Glomerular visceral epithelial cell (primary cell): Measurements from ENCODE around the gene VWA3A.
"Not testable (repeated sequence)": the region's sequence is repeated elsewhere in the genome, so short reads cannot be mapped to it uniquely, and the experiment has no call there.

Experiments used
- DNase-seq: peaks from one replicate; pipeline ENCODE4 v3.0.0-alpha.2; 2016; ENCODE audit errors: extremely low spot score

The VWA3A gene

DNA sequence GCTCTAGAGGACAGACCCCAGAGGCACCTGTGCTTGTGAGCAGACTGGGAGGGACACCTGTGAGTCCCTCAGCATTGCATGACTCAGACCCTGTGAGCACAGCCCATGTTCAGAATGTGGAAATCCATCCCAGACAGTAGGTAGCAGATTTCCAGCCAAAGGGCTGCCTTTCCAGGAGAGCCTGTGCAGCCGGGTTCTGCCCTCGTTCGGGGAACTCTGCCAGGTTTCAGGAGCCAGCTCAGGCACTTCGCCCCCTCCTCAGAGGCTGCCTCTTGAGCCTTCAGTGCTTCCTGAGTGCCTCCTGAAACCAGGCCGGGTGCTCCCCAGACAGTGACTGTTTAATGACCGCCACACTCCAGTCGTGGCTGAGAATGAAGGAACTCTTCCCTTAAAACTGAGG is 46.7 kb downstream of the VWA3A start:
- no peak for DNase-seq

- DNase-seq = no peak
These were observed 47.4 kb downstream of the VWA3A start for GRCh38 chr16:22139732-22140131.

GRCh38 chr16:22141767-22142166 is 49.4 kb downstream of the VWA3A start:
- no peak for DNase-seq

GRCh38 chr16:22144520-22144919 is 52.2 kb downstream of the VWA3A start:
- DNase-seq = no peak

GRCh38 chr16:22147853-22148252 is 55.5 kb downstream of the VWA3A start:
- no peak for DNase-seq

DNA sequence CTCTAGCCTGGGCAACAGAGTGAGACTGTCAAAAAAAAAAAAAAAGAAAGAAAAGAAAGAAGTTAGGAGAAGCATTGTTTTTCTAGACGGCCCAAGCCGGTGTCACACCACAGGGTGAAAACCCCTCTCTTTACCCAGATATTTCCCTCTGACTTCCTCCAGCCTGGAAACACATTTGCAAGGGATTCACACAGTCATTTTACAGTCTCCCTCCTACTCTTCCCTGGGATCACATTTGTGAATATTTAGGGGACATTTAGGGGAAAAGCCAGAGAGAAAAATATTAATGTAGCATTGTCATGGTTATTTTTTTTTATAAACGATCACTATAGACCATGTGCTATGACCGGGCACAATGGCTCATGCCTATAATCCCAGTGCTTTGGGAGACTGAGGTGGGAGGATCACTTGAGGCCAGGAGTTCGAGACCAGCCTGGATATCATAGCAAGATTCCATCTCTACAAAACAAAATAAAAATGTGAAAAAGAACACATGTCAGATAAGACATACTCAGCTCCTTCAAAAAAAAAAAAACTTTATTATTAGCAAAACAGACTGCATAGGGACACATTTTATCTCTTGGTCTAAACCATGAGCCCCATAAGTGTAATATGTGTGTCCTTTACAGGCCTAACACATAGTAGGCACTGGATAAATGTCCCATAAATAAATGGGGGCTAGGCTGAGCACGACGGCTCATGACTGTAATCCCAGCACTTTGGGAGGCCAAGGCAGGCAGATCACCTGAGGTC is 59.1 kb downstream of the VWA3A start:
- DNase-seq = no peak

- no peak for DNase-seq
These were observed 60.0 kb downstream of the VWA3A start for GRCh38 chr16:22152316-22152715.

DNA sequence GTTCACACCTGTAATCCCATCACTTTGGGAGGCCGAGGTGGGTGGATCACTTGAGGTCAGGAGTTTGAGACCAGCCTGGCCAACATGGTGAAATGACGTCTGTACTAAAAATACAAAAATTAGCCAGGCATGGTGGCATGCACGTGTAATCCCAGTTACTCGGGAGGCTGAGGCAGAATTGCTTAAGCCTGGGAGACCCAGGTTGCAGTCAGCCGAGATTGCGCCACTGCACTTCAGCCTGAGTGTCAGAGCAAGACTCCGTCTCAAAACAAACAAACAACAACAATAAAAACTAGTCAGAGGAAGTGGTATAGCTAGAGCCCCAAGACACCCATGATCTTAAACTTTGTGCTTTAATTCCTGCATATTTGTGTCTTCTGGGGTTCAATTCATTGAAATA is 60.7 kb downstream of the VWA3A start:
- DNase-seq = not testable (repeated sequence)

DNA sequence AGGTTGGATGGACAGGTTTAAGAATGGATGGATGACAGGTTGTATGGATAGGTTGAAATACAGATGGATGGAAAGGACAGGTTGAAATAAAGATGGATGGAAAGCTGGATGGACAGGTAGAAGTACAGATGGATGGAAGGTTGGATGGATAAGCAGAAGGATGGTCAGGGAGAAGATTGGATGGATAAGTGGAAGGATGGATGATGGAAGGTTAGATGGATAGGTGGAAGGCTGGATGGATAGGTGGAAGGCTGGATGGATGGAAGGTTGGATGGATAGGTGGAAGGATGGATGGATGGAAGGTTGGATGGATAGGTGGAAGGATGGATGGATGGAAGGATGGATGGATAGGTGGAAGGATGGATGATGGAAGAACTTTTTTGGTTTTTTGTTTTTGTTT is 69.1 kb downstream of the VWA3A start:
- DNase-seq = no peak

GRCh38 chr16:22161999-22162655 is 69.8 kb downstream of the VWA3A start, which contains the start of gene SDR42E2:
SDR42E2 (plus strand) TSS chr16:22162506; CDS start chr16:22165583, 3,077 bp downstream.
- no peak for DNase-seq

- no peak for DNase-seq
These were observed 70.3 kb downstream of the VWA3A start for GRCh38 chr16:22162656-22163009.

DNA sequence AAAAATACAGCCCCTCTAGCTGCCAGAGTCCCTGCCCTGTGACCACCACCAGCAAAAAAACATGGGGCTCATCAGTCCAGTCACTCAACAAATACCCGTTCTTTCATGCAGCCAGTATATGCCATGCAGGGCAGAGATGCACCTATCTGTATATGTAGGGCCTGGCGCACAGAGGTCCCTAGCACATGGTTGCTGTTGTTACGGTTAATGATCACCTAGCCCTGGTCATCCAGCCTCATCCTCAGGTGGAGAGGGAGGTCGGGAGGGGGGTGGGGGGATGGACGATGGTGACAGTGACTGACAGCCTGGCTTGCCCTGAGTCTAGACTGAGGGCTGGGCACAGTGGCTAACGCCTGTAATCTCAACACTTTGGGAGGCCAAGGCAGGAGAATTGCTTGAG is 71.5 kb downstream of the VWA3A start:
- no peak for DNase-seq

- DNase-seq = no peak
These were observed 72.1 kb downstream of the VWA3A start for GRCh38 chr16:22164482-22164881.

GRCh38 chr16:22165508-22166285 is 73.4 kb downstream of the VWA3A start:
- DNase-seq = no peak

GRCh38 chr16:22171953-22172352 is 79.6 kb downstream of the VWA3A start:
- no peak for DNase-seq

- DNase-seq = not testable (repeated sequence)
These were observed 80.3 kb downstream of the VWA3A start for GRCh38 chr16:22172642-22173041.

GRCh38 chr16:22174642-22175041 is 82.3 kb downstream of the VWA3A start:
- no peak for DNase-seq

DNA sequence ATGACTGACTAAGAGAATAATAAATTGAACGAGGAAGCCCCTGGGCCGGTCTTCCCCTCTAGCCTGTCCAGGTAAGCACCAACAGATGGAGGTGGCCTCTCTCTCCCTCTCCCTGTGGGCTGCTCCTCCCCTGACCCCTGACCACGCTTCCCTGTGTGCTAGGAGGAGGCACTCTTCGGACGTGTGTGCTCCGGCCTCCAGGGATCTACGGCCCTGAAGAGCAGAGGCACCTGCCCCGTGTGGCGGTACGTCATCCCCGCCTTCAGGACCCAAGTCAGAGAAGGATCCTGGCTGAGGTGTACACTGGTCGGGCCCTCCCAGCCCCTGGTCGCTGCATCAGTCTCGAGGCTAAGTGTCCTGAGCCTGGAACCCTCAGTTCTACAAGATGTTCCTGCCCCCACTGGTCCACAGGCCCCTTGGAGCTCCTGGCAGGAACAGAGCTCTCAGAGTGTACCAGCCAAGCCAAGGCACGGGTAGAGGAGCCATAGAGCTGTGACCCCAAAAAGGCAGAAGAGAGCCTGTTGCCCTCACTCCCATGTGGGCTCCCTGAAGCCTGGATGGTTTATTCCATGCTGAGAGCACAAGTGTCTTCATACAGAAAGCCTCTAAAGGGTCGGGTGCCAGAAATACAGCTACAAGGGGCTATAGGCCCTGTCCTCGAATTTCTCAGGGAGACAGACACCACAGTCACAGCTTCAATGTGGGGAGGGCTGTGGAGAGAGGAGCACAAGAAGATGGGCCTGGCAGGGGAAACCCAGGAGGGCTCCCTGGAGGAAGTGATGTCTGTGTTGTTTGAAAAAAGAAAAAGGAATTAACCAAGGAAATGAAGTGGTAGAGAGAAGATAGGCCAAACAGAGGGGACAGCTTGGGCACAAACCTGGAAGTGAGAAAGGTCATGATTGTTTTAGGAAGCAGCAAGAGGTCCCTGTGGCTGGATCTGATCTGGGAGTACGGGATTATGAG is 85.9 kb downstream of the VWA3A start:
- no peak for DNase-seq

GRCh38 chr16:22181426-22181825 is 89.1 kb downstream of the VWA3A start:
- DNase-seq = no peak

DNA sequence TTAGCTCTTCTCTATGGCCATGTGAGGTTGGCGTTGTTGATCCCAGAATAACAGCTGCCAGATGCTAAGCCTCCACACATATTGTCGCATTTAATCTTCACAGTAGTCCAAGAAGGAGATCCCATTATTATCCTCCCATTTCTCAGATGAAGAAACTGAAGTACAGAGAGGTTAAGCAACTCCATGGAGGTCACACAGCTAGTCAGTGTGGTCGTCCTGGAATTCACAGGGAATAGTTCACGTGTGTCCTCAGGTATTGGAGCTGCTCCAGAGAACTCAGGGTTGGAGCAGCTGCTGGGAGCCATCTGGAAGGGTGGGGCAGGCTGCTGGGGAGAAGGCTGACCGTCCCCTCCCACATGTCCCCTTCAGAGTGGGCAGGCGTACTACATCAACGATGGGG is 89.5 kb downstream of the VWA3A start:
- DNase-seq = no peak

- DNase-seq = no peak
These were observed 91.0 kb downstream of the VWA3A start for GRCh38 chr16:22183335-22183734.
